ENCODE measurements around the gene C20orf141.

Gene C20orf141

DNA sequence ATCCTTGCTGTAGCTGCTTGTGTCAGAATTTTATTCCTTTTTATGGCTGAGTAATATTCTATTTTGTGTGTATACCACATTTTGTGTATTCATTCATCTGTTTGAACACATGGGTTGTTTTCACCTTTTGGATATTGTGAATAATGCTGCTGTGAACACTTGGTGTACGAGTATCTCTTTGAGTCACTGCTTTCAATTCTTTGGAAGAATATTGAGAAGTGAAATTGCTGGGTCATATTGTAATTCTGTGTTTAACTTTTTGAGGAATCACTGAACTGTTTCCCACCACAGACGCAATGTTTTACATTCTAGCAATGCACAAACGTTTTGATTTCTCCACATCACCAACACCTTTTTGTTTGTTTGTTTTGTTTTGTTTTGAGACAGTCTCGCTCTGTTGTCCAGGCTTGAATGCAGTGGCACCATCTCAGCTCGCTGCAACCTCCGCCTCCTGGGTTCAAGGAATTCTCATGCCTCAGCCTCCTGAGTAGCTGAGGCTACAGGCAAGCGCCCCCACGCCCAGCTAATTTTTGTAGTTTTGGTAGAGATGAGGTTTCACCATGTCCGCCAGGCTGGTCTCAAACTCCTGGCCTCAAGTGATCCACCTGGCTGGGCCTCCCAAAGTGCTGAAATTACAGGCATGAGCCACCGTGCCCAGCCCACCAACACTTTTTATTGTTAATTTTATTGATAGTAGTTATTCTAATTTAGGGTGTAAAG is 36.0 kb upstream of the C20orf141 start:
- Histone ChIP-seq H3K4me3 (no peak overlapping the region), H3K27ac (no peak overlapping the region)
- no peak for TF ChIP-seq CTCF (IDR thresholded peaks at IDR 0.05)
- DNase-seq (ENCODE audit: low spot score) = no peak

- no peak overlapping the region for H3K4me3 ChIP-seq
- H3K27ac ChIP-seq = no peak overlapping the region
- TF ChIP-seq CTCF (IDR thresholded peaks at IDR 0.05) = no peak
- no peak for DNase-seq (ENCODE audit: low spot score)
Measured at GRCh38 chr20:2780948-2781347, 33.8 kb upstream of the C20orf141 start.

DNA sequence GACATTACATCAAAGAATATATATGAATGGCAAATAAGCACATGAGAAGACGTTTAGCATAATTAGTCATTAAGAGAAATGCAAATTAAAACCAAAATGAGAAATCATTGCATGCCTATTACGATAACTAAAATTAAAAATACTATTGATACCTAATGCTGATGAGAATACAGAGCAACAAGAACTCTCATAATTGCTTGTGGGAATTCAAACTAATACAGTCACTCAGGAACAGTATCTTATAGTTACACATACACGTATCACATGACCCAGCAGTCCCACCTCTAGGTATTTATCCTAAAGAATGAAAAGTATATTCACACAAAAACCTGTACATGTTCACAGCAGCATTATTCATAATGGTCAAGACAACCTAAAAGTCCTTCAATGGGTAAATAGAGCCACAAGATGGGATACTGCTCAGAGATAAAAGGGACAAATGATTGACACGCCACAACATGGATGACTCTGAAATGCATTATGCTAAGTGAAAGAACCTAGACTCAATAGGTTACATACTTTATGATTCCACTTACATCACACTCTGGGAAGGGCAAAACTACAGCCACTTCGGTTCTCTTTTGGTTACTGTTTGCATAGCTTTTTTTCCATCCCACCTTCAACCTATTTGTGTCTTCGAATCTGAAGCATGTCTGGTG is 30.8 kb upstream of the C20orf141 start:
- TF ChIP-seq CTCF (IDR thresholded peaks at IDR 0.05) = no peak

GRCh38 chr20:2793471-2793870 is 21.3 kb upstream of the C20orf141 start:
- DNase-seq (ENCODE audit: low spot score) = no peak
- Histone ChIP-seq H3K4me3 (no peak overlapping the region), H3K27ac (no peak overlapping the region)
- TF ChIP-seq CTCF (IDR thresholded peaks at IDR 0.05) = no peak

More for the DNA sequence above, 30.8 kb upstream of the C20orf141 start:
- Histone ChIP-seq H3K4me3 (no peak overlapping the region), H3K27ac (no peak overlapping the region)
- no peak for DNase-seq (ENCODE audit: low spot score)

DNA sequence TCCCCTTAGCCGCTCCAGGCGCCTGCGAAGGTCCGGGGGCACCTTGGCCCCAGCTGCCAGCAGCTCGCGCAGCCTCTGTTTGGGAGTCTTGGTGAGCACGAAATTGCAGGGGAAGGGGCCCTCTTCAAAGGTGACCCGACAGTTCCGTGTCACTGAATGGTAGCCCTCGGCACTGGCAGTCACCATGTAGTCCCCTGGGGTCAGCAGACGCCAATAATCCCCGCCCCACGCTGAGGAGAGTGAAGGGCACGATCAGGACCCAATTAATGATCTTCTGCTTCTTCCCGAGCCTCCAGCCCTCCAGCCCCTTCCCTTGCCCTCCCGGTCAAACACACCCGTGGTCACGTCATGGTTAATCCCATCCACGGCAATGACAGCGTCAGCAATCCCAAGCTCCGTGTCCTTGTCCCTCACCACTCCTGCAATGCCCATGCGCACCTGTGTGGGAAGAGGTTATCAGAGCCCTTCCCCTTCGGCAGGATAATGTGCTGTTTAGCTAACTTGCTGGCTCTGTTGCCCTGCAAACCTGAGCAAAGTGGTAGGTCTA is 20.5 kb upstream of the C20orf141 start:
- DNase-seq (ENCODE audit: low spot score) = no peak
- H3K27ac ChIP-seq = no peak overlapping the region
- no peak overlapping the region for H3K4me3 ChIP-seq
- no peak for TF ChIP-seq CTCF (IDR thresholded peaks at IDR 0.05)

DNA sequence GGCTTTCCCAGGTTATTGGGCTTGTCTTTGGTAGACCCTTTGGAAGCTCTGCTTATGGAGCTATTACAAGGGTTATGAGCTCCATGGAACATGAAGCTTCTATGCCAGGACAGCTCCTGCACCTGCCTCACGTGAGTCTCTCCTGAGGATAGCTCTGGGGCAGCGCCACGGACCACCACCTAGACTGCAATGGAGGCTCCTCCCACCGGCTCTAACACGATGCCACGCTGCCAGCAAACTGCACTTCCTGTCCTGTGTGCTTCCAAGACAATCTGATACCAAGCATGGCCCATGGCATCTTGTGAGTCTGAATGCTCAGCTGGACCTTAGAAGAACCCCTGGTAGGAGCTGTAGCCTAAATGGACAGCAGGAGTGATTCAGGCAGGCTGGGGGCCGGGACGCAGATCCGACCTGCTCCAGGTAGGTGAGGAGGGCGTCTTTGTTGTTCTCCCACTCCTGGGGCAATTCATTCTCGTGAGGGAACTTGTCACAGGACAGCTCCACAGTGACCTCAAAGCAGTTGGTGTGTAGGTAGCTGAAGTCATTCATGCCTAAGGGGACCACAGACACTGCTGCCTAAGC is 19.8 kb upstream of the C20orf141 start:
- no peak for TF ChIP-seq CTCF (IDR thresholded peaks at IDR 0.05)
- no peak for DNase-seq (ENCODE audit: low spot score)
- Histone ChIP-seq H3K27ac (no peak overlapping the region), H3K4me3 (no peak overlapping the region)
